SHP77 treated with DMSO at 0.1 percent for 48 hours (cell line): ENCODE data around the gene DNAJC13.
"Not testable (repeated sequence)": the region's sequence is repeated elsewhere in the genome, so short reads cannot be mapped to it uniquely, and the experiment has no call there.

Experiments used
- DNase-seq: peaks from one replicate; lab custom pipeline; 2025; lab: John Stamatoyannopoulos, UW

Gene DNAJC13, protein sequence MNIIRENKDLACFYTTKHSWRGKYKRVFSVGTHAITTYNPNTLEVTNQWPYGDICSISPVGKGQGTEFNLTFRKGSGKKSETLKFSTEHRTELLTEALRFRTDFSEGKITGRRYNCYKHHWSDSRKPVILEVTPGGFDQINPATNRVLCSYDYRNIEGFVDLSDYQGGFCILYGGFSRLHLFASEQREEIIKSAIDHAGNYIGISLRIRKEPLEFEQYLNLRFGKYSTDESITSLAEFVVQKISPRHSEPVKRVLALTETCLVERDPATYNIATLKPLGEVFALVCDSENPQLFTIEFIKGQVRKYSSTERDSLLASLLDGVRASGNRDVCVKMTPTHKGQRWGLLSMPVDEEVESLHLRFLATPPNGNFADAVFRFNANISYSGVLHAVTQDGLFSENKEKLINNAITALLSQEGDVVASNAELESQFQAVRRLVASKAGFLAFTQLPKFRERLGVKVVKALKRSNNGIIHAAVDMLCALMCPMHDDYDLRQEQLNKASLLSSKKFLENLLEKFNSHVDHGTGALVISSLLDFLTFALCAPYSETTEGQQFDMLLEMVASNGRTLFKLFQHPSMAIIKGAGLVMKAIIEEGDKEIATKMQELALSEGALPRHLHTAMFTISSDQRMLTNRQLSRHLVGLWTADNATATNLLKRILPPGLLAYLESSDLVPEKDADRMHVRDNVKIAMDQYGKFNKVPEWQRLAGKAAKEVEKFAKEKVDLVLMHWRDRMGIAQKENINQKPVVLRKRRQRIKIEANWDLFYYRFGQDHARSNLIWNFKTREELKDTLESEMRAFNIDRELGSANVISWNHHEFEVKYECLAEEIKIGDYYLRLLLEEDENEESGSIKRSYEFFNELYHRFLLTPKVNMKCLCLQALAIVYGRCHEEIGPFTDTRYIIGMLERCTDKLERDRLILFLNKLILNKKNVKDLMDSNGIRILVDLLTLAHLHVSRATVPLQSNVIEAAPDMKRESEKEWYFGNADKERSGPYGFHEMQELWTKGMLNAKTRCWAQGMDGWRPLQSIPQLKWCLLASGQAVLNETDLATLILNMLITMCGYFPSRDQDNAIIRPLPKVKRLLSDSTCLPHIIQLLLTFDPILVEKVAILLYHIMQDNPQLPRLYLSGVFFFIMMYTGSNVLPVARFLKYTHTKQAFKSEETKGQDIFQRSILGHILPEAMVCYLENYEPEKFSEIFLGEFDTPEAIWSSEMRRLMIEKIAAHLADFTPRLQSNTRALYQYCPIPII (N-terminal part only)

DNA sequence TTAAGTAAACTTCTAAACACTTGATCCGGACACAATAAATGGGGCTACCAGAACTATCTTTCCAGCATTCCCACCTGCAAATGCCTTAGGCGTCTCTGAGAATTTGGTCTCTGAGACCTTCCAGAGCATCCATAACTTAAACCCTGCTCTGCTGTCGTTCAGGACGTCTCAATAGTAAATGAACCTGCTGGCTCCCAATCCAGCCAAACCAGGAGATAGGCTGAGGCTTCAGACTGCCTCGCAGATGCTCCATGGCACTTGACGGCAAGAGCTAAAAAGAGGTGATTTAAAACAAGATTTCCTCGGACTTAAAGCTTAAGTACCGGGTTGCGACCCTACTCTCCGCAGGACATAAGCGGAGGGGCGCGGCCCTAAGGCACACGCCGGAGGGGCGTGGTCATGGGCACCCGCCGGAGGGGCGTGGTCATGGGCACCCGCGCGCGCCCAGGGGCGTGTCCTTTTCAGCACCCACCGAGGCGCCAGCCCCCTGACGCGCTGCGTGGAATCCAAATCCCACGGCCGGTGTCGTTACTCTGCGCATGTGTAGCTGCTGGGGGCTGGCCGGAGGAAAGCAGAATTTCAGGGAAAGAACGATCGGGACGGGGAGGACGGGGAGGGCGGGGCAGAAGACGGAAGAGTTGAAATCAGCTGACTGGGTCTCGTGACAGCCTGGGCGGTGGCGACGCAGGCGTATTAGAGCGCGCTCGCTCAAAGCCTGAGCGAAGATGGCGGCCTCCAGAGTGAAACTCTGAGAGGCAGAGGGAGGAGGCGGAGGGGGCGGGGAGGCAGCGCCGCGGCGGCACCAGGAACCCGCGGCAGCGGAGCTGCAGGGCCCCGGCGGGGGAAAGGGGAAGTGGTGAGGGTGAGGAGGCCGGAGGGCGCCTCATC, at the start of gene DNAJC13:
Gene DNAJC13, plus strand, starts transcription at position 696 of the 888 bp plus-strand sequence. CDS start 17,049 bp downstream, outside the sequence.
- DNase-seq = peak; percentile 80

DNA sequence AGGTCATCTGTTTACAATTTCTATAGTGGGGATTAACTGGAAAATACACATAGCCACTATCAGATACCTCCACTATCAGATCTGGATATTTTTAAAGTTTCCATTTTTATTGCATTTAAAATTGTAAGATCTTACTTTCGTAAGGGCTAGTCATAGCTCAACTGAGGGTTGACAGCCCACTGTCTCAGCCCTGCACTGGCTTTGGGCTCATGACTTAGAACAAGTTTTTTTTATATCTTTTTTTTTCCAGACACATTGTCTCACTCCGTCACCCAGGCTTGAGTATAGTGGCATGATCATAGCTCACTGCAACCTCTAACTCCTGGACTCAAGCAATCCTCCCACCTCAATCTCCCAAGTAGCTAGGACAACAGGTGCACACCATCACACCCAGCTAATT, 48.8 kb upstream of the DNAJC13 start:
- DNase-seq = no peak

DNA sequence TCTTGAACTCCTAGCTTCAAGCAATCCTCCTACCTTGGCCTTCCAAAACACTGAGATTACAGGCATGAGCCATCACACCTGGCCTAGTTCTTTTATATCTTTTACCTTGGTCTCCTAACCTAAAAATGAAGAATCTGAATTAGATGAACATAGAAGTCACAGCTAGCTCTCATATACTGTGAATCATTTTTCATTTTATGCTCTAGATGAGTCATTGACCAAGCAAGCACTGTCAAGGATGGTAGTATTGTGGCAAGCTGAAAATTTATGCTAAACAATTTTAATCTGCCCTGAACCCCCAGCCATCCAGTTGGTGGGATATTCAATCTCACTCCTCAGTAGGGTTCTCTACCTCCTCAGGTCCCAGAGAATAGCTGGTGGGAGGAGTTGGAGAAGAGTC, 48.3 kb upstream of the DNAJC13 start:
- no peak for DNase-seq

DNA sequence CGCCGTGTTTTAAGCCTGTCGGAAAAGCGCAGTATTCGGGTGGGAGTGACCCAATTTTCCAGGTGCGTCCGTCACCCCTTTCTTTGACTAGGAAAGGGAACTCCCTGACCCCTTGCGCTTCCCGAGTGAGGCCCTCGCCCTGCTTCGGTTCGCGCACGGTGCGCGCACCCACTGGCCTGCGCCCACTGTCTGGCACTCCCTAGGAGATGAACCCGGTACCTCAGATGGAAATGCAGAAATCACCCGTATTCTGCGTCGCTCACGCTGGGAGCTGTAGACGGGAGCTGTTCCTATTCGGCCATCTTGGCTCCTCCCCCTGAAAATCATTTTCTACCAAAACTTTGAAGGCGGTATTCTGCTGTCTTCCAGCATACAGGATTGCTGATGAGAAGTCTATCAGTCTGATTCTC, 40.4 kb upstream of the DNAJC13 start:
- DNase-seq = not testable (repeated sequence)

DNA sequence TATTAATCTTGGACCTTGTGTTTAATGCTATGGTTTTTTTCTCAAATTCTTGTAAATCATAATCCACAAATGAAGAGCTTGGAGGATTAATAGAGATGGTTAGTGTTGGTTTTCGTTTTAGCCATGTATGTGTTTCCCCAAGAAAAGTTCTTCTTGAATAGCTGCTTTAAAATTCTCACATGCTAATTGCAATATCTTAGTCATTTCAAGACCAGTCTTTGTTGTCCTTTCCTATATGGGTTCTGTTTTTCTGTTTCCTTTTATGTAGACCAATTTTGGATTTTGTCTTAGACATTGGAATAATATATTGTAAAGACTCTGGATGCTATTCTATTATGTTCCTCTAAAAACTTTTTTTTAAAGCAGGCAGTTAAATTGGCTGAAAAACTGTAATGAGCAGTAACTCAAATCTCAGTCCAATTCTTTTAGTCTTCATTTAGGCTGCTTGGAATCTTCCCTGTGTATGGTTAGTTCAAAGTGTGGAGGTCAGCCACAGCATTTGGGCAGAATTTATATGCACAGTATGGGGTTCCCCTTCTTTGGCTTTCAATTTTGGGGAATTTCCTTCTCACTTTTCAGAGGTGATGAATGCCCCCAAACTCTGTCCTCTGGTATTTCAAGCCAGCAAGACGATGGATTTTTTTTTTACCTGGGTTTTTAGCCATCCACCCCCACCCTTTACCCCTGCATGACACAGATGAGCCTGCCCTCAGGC, 39.1 kb upstream of the DNAJC13 start:
- no peak for DNase-seq

DNA sequence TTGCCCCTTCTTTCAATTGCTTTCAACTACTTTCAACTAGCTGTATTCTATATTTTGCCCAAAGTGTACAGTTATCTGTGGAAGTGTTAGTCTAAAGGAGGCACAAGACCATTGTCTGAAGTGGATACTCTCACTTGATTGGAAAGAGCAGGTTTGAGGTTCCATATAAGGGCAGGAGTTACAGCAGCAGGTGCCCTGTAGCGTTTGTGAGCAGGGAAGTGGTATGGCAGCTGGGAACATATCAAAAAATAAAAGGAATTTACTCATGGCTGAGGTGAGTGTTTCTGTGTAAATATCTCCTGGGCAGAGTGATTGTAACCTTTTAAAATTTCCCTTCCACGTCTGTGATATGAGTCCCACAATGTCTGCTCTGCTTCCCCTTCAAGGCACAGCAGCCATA, 38.5 kb upstream of the DNAJC13 start:
- DNase-seq = peak; percentile 62

DNA sequence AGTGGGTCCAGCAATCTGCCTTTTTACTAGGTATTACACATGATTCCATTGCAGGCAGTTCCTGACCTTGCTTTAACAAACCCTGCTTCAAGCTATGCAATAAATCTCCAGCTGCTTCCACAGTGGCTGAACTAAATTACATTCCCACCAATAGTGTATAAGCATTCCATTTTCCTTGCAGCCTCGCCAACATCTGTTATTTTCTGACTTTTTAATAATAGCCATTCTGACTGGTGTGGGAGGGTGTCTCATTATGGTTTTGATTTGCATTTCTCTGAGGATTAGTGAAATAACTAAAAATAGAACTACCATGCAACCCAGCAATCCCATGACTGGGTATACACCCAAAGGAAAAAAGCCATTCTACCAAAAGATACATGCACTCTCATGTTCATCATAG, 36.4 kb upstream of the DNAJC13 start:
- DNase-seq = no peak

DNA sequence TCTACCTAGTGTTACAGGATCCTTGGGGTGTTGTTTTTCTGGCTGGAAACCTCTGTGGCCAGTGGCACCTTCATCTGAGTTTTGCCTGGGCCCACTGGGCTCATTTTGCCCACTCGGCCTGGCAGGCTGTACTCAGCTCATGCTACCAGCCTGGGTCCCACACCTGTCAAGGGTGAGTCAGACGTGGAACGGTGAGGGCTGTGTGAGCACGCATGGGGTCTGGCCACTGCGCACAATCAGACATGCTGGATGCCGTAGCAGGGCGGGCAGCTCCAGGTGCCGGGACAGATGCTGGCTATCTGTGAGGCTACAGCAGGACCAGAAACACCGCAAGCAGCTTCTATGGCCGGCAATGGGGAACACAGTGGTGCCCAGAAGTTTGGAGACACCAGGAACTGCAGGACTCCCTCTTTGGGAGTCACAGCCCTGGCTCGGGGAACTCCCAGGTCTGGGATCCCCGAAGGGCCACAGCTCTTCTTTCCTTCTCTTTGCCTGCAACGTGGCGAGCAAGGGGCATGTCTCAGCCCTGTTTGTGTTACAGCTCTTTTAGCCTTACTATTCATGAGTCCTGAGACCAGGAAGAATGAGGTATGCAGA, 35.9 kb upstream of the DNAJC13 start:
- DNase-seq = no peak

DNA sequence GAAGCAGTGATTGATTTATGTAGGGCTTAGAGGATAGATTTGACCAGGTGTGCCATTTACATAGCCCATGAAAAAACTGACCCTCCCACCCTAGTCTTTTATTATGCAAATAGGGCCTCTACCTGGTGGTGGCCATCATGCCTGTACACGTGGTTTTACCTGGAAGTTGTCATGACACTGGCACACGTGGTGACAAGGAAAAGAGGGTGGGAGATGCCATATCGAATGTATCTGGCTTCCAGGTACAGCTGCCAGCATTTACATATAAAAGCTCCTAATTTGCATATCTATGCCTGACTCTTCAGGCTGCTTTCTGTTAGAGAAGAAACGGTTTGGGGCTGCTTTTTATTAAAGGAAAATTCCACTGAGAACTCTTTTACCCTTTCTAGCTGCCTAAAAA, 35.0 kb upstream of the DNAJC13 start:
- no peak for DNase-seq

DNA sequence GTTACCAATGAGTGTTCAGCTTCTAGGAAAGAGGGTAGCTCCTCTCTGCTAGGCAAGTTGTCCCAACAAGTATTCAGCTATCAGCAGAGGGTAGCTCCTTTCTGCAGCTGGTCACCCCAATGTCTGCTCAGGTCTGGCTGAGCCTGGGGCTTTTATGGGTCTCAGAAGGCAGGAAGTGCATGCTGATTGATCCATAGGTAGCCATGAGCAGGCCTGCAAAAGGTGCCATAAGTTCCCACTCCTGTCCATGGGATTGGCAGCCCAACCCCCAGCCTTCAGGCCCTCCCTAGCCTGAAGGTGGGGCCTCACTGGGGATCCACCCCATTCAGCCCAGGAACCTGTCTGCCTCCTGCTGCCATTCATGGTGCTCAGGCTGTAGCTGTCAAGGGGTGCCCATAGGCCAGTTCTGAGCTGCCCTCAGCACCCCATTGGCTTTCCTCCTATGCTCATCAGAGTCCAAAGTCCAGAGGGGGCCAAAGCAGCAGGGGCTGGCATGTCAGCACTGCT, 34.6 kb upstream of the DNAJC13 start:
- no peak for DNase-seq

DNA sequence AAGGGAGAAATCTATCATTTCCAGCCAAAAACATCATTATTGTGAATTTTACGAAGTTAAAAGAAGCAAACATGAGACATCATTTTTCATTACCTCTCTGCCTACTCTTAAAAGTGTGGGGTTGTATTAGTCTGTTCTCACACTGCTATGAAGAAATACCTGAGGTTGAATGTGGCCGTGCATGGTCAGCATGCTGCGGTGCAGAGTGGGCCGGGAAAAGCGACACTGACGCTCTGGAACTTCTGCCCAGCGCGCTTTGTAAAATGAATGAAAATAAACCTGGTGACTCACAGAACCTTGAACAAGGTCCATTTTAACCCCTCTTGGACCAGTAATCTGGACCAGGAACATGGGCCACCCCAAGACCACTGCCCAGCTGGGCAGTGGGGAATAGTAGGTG, 31.0 kb upstream of the DNAJC13 start:
- no peak for DNase-seq

DNA sequence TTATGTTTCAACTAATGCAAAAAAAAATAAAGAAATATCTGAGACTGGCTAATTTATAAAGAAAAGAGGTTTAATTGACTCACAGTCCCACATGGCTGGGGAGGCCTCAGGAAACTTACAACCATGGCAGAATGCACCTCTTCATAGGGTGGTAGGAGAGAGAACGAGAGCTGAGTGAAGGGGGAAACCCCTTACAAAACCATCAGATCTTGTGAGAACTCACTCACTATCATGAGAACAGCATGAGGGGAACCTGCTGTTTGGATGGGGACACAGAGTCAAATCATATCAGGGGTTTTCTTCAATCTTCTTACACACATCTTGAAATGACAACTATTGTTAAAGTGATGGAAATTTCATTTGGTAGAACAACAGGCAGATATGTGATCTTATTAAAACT, 24.6 kb upstream of the DNAJC13 start:
- not testable (repeated sequence) for DNase-seq

DNA sequence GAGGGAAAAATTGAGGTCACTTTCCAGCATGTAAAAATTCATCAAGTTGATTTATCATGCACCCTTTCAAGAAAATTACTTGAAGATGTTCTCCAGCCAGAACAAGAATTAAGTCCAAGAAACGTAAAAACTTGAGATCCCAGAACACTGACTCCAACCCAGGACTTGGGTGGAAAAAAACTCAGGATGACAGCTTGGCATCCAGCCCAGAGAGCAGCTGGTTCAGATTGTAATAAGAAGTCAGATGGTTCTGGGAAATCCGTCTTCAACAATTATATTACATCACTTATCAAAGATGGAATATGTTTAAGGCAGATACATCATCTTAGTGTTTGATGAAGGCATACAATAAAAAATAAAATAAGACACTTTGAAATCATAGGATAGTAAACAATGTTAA, 23.0 kb upstream of the DNAJC13 start:
- DNase-seq = peak; percentile 8

DNA sequence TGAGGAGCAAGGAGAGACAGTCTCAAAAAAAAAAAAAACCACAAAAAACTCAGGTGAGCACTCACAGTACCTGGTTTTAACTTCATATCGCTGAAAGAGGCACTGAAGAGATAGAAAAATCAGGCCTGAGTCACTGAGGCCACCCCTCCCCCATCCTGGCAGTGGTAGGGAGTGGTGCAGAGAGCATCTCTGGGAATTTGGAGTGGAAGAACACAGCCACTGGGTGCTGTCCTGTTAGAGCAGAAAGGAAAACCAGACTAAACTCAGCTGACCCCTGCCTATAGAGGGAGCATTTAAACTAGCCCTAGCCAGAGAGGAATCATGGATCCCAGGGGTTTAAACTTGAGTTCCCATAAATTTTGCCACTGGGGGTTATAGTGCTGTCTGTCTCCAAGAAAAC, 22.2 kb upstream of the DNAJC13 start:
- no peak for DNase-seq

DNA sequence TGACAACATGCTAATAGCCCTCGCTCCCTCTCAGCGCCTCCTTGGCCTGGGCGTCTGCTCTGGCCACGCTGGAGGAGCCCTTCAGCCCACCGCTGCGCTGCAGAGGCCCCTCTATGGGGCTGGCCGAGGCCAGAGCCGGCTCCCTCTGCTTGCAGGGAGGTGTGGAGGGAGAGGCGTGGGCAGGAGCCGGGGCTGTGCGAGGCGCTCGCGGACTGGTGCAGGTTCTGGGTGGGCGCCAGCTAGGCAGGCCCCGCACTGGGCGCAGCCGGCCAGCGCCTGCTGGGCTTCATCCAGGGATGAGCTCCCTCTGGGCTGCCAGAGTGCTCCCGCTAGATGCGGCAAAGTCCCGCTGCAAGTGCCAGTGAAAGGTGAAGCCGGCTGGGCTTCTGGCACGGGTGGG, 21.0 kb upstream of the DNAJC13 start:
- no peak for DNase-seq

DNA sequence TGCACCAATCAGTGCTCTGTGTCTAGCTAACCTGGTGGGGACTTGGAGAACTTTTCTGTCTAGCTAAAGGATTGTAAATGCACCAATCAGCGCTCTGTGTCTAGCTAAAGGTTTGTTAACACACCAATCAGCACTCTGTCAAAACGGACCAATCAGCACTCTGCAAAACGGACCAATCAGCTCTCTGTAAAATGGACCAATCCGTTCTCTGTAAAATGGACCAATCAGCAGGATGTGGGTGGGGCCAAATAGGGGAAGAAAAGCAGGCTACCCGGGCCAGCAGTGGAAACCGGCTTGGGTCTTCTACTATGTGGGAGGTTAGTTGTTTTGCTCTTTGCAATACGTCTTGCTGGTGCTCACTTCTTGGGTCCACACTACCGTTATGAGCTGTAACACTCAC, 20.5 kb upstream of the DNAJC13 start:
- not testable (repeated sequence) for DNase-seq

DNA sequence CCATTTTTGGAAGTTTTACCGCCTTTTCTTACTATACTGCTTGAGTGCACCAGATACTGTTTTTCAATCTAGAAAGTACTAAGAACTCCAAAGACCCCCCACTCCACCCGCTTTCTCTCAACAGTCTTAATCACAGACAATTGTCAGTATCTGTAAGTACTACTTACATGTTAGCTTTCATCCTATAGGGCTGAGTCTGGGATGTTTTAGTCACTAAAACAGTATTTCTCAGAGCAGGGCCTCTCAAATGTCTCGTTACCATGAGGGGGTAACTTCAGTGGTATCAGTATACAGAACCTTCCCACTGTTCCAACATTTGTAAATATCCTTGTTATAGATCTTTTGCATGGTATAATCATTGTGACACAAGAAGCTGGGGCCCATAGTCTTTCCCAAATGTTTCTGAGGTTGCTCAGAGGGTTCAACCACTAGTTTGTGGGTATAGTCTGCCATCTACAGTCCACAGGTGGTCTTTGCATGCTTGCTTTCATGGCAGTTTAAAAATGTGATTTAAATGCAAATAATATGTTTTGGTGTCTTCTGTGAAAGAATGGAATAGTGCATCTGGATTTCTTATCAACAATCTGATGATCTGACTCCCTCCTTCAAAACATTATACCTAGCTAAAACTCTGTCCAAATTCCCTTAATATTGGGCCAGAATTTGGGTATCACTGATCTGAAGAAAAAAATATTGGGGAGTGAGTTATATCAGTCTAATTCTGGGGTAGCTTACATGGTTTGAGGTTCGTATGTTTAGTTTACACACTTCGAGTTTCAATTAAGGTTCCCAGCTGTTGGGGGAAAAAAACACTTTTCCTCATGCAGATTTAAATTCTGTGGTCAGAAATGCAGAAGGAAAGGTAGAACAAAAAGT, 18.0 kb upstream of the DNAJC13 start:
- peak; percentile 51 for DNase-seq

DNA sequence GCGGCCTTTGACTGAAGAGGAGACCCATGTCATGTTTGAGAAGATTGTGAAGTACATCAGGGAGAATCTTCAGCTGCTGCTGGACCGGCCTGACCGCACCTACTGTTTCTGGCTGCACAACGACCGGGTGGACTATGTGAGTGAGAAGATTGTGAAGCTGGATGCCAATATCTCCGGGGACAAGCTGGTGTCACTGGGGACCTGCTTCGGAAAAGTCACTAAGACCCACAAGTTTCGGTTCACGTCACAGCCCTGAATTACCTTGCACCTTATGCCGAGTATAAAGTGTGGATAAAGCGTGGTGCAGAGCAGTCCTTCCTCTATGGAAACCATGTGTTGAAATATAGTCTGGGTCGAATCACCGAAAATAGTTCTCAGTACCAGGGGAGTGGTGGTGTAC, 16.0 kb upstream of the DNAJC13 start:
- no peak for DNase-seq

DNA sequence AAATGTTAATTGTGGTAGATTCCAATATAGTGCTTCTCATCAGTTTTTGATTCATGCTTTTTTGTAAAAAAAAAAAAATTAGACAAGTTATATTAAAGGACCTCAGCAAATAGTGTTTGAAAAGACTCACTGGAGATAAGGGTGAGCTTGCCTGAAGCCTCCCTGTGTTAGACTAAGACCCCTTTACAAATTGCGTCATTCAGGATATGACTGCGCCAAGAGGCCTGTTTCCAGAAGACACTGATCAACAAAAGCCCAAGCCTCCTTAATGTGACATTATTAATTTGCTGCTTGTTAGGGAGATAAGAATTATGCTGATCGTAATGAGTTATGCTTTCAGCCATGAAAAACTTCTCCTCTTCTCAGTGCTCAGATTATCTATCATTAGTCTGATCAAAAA, 13.0 kb upstream of the DNAJC13 start:
- DNase-seq = no peak
